Endothelial cell of umbilical vein (primary cell): Measurements from ENCODE around the gene ENO4. TPM values are rescaled to one million over a fixed set of nuclear protein-coding genes. Genes with fewer than 3 reads are reported as not detected.

Experiments
- BruUV-seq: library from RNA; stranded (reverse); fragments of 400-500 nt; replicated peaks from 2 replicates; lab custom pipeline; 2021; lab: Mats Ljungman, UMichigan
- CTCF ChIA-PET: fragments of 300-600, 350-600 bp; sonication (Branson Sonifier 250); formaldehyde crosslinking; loops from one replicate; lab custom pipeline; 2021; ENCODE audit warnings: antibody characterized with exemption, inconsistent platforms; lab: Charles Lee
- POLR2A ChIA-PET: fragments of 300-600, 350-600 bp; sonication (Branson Sonifier 250); formaldehyde crosslinking; loops from one replicate; lab custom pipeline; 2021; ENCODE audit warnings: antibody characterized with exemption, inconsistent platforms; lab: Charles Lee
- DNase-seq: peaks from one replicate; pipeline ENCODE4 v3.0.0-alpha.2; 2011; ENCODE audit warnings: low read depth, low spot score
- FAIRE-seq: peaks from 2 replicates; lab custom pipeline; 2011; peaks lifted over from hg19 to GRCh38; lab: Jason Lieb, UNC
- H2AFZ ChIP-seq: 2 replicates; pipeline ENCODE4 v1.6.0; 2012; ENCODE audit warnings: low read depth, low read length, control low read depth, inconsistent platforms
- H3K27ac ChIP-seq: 2 replicates; pipeline ENCODE4 v1.5.1; 2011; ENCODE audit warnings: low read depth, mild to moderate bottlenecking, control low read depth, low read length, moderate library complexity; ENCODE audit not compliant: insufficient read depth
- H3K27me3 ChIP-seq, 2 experiments: 2 replicates each; pipeline versions ENCODE4 v1.6.0 to v1.6.1; 2011; ENCODE audit warnings: low read length in 2 of 2, mixed read lengths in 1 of 2; ENCODE audit not compliant: control insufficient read depth in 2 of 2, insufficient read depth in 2 of 2
- H3K36me3 ChIP-seq, 2 experiments: 2 replicates in 1 of 2; 3 replicates in 1 of 2; pipeline ENCODE4 v1.5.1; 2011; ENCODE audit warnings: low read length in 2 of 2, mild to moderate bottlenecking in 1 of 2, moderate library complexity in 1 of 2; ENCODE audit not compliant: control insufficient read depth in 2 of 2, insufficient read depth in 2 of 2; ENCODE audit errors: extremely low read depth in 1 of 2
- H3K4me1 ChIP-seq: 3 replicates; pipeline ENCODE4 v1.5.1; 2011; ENCODE audit warnings: mild to moderate bottlenecking, low read length; ENCODE audit not compliant: control insufficient read depth, insufficient read depth; ENCODE audit errors: extremely low read depth
- H3K4me2 ChIP-seq: 2 replicates; pipeline ENCODE4 v1.6.1; 2011; ENCODE audit warnings: low read length, control low read depth, mixed read lengths; ENCODE audit not compliant: insufficient read depth
- H3K4me3 ChIP-seq, 3 experiments: fragments of 200-600 bp in 1 of 3; sonication (generic), shearing (Covaris generic) in 1 of 3; replicated peaks in 1 of 3; 2 replicates each; pipeline ENCODE4 v1.5.1; 2011 to 2016; ENCODE audit warnings: control low read depth in 3 of 3, low read length in 3 of 3, mild to moderate bottlenecking in 2 of 3, inconsistent platforms in 1 of 3, low read depth in 1 of 3, moderate library complexity in 1 of 3; ENCODE audit not compliant: insufficient read depth in 1 of 3
- H3K79me2 ChIP-seq: 2 replicates; pipeline ENCODE4 v1.6.0; 2012; ENCODE audit warnings: low read length, inconsistent platforms; ENCODE audit not compliant: control insufficient read depth, insufficient read depth
- H3K9ac ChIP-seq: replicated peaks from 2 replicates; pipeline ENCODE3; 2011; ENCODE audit warnings: low read length, control low read depth; ENCODE audit not compliant: insufficient read depth; ENCODE audit errors: extremely low read depth
- H3K9me1 ChIP-seq: replicated peaks from 3 replicates; pipeline ENCODE4 v1.6.0; 2011; ENCODE audit warnings: mild to moderate bottlenecking, low read length; ENCODE audit not compliant: control insufficient read depth, insufficient read depth; ENCODE audit errors: extremely low read depth
- H3K9me3 ChIP-seq: replicated peaks from 2 replicates; pipeline ENCODE4 v1.5.1; 2012; ENCODE audit warnings: low read length, inconsistent platforms; ENCODE audit not compliant: control insufficient read depth, insufficient read depth
- H4K20me1 ChIP-seq: replicated peaks from 2 replicates; pipeline ENCODE3; 2011; ENCODE audit warnings: mild to moderate bottlenecking, low read length; ENCODE audit not compliant: control insufficient read depth, insufficient read depth; ENCODE audit errors: extremely low read depth
- CTCF ChIP-seq, 2 donors: IDR thresholded peaks; 1 replicate in 1 of 2; 2 replicates in 1 of 2; pipeline ENCODE4 v1.5.1; 2011; ENCODE audit warnings: low read length in 2 of 2, mild to moderate bottlenecking in 2 of 2, moderate library complexity in 2 of 2, control low read depth in 1 of 2, inconsistent platforms in 1 of 2, low read depth in 1 of 2; ENCODE audit not compliant: insufficient read depth in 1 of 2; ENCODE audit errors: extremely low read depth in 1 of 2
- EZH2 ChIP-seq: IDR thresholded peaks from 2 replicates; pipeline ENCODE4 v1.6.1; 2012; ENCODE audit warnings: borderline replicate concordance, low read depth, mild to moderate bottlenecking, moderate library complexity, low read length, inconsistent platforms; ENCODE audit not compliant: severe bottlenecking
- FOS ChIP-seq: IDR thresholded peaks from 2 replicates; pipeline ENCODE4 v1.6.1; 2011; ENCODE audit warnings: mild to moderate bottlenecking, low read length, moderate library complexity, borderline replicate concordance; ENCODE audit not compliant: insufficient read depth
- GATA2 ChIP-seq: IDR thresholded peaks from 2 replicates; pipeline ENCODE4 v1.7.0; 2011; ENCODE audit warnings: low read depth, mild to moderate bottlenecking, moderate library complexity, mixed read lengths, low read length; ENCODE audit not compliant: insufficient read length, insufficient read depth
- JUN ChIP-seq: IDR thresholded peaks from 2 replicates; pipeline ENCODE4 v1.6.1; 2011; ENCODE audit warnings: borderline replicate concordance, low read depth; ENCODE audit not compliant: insufficient read length, insufficient read depth
- MAX ChIP-seq: IDR thresholded peaks from 2 replicates; pipeline ENCODE4 v1.6.1; 2011; ENCODE audit not compliant: insufficient read depth, insufficient read length
- MYC ChIP-seq: IDR thresholded peaks from one replicate; pipeline ENCODE4 v1.6.1; 2011; ENCODE audit warnings: mild to moderate bottlenecking, low read depth, low read length
- POLR2A ChIP-seq: IDR thresholded peaks from 2 replicates; pipeline ENCODE4 v1.6.1; 2012; ENCODE audit warnings: low read depth, mild to moderate bottlenecking, control low read depth, low read length
- POLR2AphosphoS5 ChIP-seq: IDR thresholded peaks from 2 replicates; pipeline ENCODE4 v1.6.1; 2012; ENCODE audit warnings: low read depth, mild to moderate bottlenecking, control low read depth, low read length, moderate library complexity; ENCODE audit not compliant: insufficient read depth
- dilution Hi-C: fragments of 300-500 bp; cut with MboI; formaldehyde crosslinking; loops from one replicate; pipeline ENCODE4 v1.15.0; 2019; ENCODE audit warnings: low sequenced_read_pairs; ENCODE audit not compliant: extremely low pct_ligation_motif_present
- intact Hi-C: fragments of 100-400 bp; cut with micrococcal nuclease; formaldehyde crosslinking; loops from one replicate; pipeline ENCODE4 v1.10.0; 2022
- polyA plus RNA-seq, 4 experiments: library from polyadenylated mRNA; depleted of rRNA in 3 of 4; stranded (reverse) in 3 of 4; unstranded in 1 of 4; fragments of >200 nt; gene quantifications; 2 replicates each; pipeline versions ENCODE4 v1.2.1 to v1.2.3, GENCODE V29; 2011 to 2012; ENCODE audit warnings: missing spikeins in 1 of 4
- total RNA-seq: library from RNA; stranded (reverse); gene quantifications from 2 replicates; pipeline ENCODE4 v1.2.3, GENCODE V29; 2021

ENO4 gene
- total and polyA plus RNA-seq, 2 donors (not counting 3 experiments of a cell fraction or from before 2014, with no cell fraction given), result 0.08 TPM; not detected in 1

DNA sequence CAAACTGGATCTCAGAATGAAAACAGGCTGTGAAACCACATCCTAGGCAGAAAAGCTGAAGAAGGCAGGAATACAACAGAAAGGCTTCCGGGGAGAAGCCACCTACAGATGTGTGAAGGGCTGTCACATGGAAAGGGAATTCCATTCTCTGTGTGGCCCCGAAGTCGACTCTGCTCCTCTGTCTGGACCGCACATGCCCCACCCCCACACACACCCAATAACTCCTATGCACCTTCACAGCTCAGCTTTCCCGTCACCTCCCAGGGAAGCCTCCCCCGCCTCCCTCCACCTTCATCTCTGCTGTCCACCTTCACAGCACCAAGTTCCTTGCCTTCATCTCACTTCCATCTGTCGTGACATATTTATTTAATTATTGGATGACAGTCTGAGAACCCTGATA lies 23.4 kb upstream of the ENO4 start:
- Histone ChIP-seq H2AFZ (no peak overlapping the region), H3K4me2 (no peak overlapping the region), H3K4me3 (no peak overlapping the region), H3K4me1 (no peaks in the 10 kb centered on the region), H3K9ac (no peak overlapping the region), H4K20me1 (no peaks in the 10 kb centered on the region), H3K36me3 (no peaks in the 10 kb centered on the region), H3K27me3 (no peaks in the 10 kb centered on the region), H3K79me2 (no peaks in the 10 kb centered on the region), H3K9me3 (no peaks in the 10 kb centered on the region), H3K27ac (no peak overlapping the region), H3K9me1 (no peaks in the 10 kb centered on the region)
- ChIA-PET CTCF (interaction anchor here (1.2 to 2.9 kb wide), 2 partner anchors 342 to 349 kb away, joined by 6 to 19 read pairs; no protein-coding TSS in a partner anchor), POLR2A (no interaction called here)
- intact Hi-C loops, result no loop called here
- FAIRE-seq, result no peak
- TF ChIP-seq JUN (no peak), CTCF (IDR thresholded peaks at IDR 0.05; ENCODE audit: extremely low read depth in 1 of 2, insufficient read depth in 1 of 2, low read depth in 1 of 2, low read length in 2 of 2) (no peak), POLR2AphosphoS5 (no peak), FOS (no peak), MYC (no peak), GATA2 (no peak), EZH2 (no peak), POLR2A (no peak), MAX (no peak)
- no TSS peak for BruUV-seq
- DNase-seq, result no peak
- dilution Hi-C loops, result no loop called here
